HUDEP-2 (cell line): ENCODE data around the gene NFATC2.

ENCODE experiments used
- DNase-seq, 76 experiments: peaks; one replicate each; lab custom pipeline; 2025; ENCODE audit not compliant: unreplicated experiment in 76 of 76; lab: John Stamatoyannopoulos, UW

Gene NFATC2

GRCh38 chr20:51400051-51400926 is 142.2 kb downstream of the NFATC2 start:
- no peak for DNase-seq

- DNase-seq, result no peak
These were observed 143.3 kb downstream of the NFATC2 start for GRCh38 chr20:51399006-51399890.

DNA sequence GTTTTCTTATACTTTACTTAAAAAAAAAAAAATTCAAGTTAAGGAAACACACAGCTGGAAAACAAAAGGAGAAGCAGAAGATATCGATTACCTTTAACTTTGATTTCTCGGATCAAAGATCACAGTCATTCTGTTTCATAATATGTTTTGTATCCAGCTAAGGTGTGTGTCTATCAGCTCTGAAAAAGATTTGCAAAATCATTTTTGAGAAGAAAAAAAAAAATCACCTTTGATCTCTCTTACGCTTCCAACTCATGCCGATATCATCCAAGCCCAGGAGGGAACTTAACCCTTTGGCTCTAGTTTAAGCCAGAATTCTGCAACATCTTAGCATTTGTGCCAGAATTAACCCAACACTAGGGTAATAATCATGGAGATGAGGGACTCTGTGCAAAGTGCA is 144.0 kb downstream of the NFATC2 start:
- no peak for DNase-seq

GRCh38 chr20:51398083-51398482 is 144.4 kb downstream of the NFATC2 start:
- no peak for DNase-seq

DNA sequence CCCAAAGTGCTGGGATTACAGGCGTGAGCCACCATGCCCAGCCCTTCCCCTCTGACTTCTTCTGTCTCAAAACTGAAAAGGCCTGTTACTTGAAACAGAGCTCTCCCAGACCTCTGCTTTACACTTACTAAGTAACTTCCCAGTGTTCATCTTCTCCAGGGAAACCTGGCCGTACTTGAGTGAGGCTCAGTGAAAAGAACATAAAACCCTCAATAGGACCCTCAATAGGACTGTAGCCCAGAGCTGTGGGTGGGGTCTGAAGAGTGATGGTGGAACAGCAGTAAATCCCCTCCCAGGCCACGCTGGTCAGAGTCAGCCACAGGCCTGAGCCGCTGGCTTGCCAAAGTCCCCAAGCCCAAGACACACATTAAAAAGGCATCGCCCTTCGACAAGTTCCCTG is 145.4 kb downstream of the NFATC2 start:
- DNase-seq, result no peak

DNA sequence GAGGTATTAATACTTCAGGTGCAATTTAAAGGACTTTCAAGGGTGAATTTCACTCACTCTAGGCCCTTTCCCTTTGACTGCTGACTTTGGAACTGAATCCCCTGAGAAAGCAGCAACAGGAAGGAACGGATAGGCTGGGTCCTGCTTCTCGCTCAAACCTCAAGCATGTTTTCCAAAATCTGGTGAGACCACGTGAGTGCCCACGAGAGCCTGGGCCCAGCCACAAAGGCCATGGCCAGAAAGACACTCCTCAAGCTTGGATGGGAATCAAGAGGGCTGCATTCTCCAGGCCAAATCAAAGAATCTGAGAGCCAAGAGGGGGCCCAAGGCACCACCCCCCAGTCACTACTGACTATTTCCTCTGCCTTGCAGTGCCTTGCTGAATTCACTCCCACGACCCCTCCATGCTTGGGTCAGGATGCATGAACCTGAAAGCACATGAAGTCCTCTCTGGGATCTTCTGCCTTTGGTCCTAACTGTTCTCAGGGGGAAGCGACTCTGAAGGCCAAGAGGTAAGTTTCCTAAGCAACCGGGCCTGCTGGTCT is 146.1 kb downstream of the NFATC2 start:
- DNase-seq, result no peak

GRCh38 chr20:51394706-51395105 is 147.8 kb downstream of the NFATC2 start:
- no peak for DNase-seq

- DNase-seq, result no peak
These were observed 148.9 kb downstream of the NFATC2 start for GRCh38 chr20:51393571-51393970.

GRCh38 chr20:51392614-51393186 is 149.8 kb downstream of the NFATC2 start:
- no peak for DNase-seq

GRCh38 chr20:51391926-51392325 is 150.6 kb downstream of the NFATC2 start:
- DNase-seq, result no peak

- no peak for DNase-seq
These were observed 152.8 kb downstream of the NFATC2 start for GRCh38 chr20:51389543-51390264.

DNA sequence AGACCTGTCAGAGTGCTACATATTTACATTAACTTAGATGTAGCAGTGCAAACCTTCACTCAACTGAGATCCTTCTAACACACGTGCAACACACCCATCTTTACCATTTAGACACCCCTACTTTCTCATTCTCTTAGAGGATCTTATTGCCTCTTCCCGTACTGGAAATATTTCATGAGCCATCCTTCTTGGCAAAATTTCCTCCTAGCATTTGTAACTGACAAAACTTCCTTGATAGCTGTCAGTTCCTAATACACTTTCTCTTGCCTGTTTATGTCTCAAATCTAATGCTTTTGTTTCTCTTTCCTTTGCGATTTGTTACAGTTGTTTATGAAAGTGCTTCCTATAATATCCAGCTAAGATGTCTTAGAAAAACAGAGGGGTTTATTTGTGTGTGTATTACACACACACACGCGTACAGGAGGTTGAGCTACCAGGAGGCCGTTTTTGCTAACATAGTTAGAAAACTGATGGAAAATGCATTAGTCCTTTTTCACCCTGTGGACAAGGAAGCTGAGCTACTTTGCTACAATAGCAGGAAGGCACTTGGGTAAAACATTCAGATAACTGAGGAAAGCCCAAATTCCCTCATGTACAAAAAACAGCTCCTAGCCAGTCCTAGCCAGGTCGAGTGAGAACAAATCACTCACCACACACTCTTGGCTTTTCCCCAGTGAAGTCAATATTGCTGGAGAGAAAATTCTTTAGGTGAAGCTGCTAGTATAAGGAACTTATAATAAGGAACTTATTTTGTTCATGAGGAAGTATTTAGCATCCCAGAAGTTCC is 153.6 kb downstream of the NFATC2 start:
- no peak for DNase-seq

- DNase-seq, result no peak
These were observed 154.3 kb downstream of the NFATC2 start for GRCh38 chr20:51388227-51388626.

- no peak for DNase-seq
These were observed 155.2 kb downstream of the NFATC2 start for GRCh38 chr20:51387125-51387875.

DNA sequence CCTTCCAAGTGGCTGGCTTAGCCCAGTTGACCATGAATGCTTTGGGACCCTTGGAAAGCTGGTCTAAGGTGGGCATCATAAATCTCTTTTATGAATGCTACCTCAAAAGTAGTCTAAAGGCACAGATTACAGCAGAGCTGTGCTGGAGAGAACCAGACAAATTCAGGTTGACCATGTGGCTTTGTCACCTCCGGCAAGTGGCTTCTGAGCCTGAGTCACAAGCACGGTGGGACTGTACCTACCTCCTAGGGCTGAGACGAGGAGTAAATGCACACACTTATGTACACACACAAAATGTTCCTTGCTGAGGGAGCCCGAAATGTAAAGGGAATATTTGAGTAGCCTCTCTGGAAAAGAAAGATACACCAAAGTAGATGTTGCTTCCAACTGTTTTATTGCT is 155.9 kb downstream of the NFATC2 start:
- no peak for DNase-seq

DNA sequence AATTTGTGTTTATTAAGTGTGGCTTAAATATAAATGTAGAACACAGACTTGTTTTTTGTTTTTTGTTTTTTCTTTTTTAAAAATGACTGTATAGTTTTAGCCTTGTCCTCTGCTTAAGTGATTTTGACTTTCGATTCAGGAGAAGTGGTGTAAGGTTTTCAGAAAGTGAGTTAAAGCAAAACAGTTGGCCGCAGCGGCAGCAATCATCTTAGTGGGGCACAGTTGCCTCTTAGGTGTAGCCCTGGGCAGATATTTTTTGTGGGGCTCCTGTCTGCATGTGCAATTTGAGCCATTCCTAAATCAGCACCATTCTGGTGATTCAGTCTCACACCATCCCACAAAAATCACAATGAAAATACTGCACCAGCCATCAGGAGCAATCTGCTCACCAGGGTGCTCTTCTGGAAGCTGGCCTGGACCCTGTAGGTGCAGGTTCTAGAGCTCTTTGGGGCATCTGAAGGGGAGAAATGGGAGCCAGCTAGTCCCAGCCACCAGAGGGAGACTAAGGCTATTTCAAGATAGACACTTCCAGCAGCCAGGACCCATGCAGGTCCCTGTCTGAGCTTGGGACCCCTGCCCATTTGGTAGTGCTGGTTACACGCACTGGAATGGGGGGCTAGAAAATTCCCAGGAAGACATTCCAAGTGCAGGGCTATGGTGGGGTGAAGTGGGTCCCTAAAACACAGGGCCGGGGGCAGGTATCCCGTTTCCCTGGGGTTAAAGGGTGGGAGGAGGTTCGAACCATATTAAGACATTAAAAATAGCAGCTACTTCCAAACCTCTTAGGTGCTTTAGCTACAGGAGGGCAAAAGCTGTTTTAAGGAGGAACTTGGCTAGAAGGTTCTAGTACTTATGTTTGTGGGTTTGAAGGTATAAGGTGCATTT is 156.6 kb downstream of the NFATC2 start:
- DNase-seq, result peak in 7 of 76 experiments; percentile 7 to 28 (median 14)

GRCh38 chr20:51384875-51385274 is 157.6 kb downstream of the NFATC2 start:
- no peak for DNase-seq
